Measurements from ENCODE around the gene ZNF653.
A peak's percentile ranks its signal among the peaks of the same experiment; 100 is the strongest.
"Not testable (repeated sequence)": the region's sequence is repeated elsewhere in the genome, so short reads cannot be mapped to it uniquely, and the experiment has no call there.

Gene ZNF653

DNA sequence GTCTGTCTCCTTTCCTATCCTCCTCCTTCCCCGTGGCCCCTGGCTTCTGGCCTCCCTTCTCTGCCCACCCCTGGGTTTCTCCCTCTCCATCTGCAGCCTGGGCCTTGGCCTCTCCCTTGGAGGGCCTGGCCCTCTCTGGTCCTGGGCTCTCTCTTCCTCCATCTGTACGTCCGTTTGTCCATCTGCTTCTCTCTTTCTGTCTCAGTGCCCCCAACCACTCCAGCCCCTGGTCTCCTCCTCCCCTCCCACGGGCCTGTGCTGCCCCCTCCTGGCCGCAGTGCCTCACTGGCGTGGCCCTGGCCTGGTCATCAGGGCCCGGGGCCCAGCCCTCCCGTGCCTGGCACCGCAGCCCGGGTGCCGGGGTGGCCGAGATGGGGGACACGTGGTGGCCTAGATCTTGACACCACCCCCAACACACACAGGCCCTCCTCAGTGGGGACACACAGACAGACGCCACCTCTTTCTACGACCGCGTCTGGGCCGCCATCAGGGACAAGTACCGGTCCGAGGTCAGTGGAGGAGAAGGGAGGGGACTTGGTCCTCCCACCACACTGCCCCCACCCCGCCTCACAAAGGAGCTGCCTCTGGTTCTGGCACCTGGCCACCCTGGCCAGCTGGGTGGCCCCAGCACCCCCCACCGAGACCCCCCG is 58.9 kb downstream of the ZNF653 start:
- Histone ChIP-seq H3K27ac (ENCODE audit: low read length) (no peak overlapping the region), H3K36me3 (ENCODE audit: control insufficient read depth, insufficient read depth, low read length) (peaks cover 44% of the 10 kb centered on the region), H3K4me1 (ENCODE audit: control insufficient read depth, insufficient read depth, low read length) (no peaks in the 10 kb centered on the region; the same call in 1 of the 2 replicates), H3K4me3 (ENCODE audit: low read length) (no peak overlapping the region), H3K9me3 (ENCODE audit: control insufficient read depth, insufficient read depth, low read length) (no peaks in the 10 kb centered on the region), H3K27me3 (ENCODE audit: control insufficient read depth, insufficient read depth, low read length) (no peaks in the 10 kb centered on the region)
- WGBS (ENCODE audit: insufficient coverage, insufficient read length) = no CpG with 5 or more reads among the region's 23 CpGs
- no peak for DNase-seq (ENCODE audit: low read depth, low spot score)

DNA sequence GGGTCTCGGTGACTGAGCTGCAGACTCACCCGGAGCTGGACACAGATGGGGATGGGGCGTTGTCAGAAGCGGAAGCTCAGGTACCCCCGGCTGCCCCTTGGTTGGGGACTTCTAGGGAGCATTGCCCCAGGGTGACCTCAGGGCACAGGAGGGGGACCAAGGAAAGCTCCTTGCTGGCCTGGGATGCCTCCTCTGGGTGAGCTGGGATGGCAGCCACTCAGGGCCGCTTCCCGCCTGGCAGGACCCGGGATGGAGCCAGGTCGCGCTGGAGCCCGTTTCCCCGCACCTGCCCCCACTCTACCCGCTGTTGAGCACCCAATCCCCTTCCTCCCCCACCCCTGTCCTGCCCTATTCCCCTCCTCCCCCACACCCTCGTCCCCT is 59.4 kb downstream of the ZNF653 start:
- DNase-seq (ENCODE audit: low read depth, low spot score) = no peak
- Histone ChIP-seq H3K36me3 (ENCODE audit: control insufficient read depth, insufficient read depth, low read length) (peaks cover 49% of the 10 kb centered on the region), H3K27me3 (ENCODE audit: control insufficient read depth, insufficient read depth, low read length) (no peaks in the 10 kb centered on the region), H3K9me3 (ENCODE audit: control insufficient read depth, insufficient read depth, low read length) (no peaks in the 10 kb centered on the region), H3K4me3 (ENCODE audit: low read length) (no peak overlapping the region), H3K4me1 (ENCODE audit: control insufficient read depth, insufficient read depth, low read length) (no peaks in the 10 kb centered on the region), H3K27ac (ENCODE audit: low read length) (no peak overlapping the region)
- no CpG with 5 or more reads among the region's 14 CpGs for WGBS (ENCODE audit: insufficient coverage, insufficient read length)

DNA sequence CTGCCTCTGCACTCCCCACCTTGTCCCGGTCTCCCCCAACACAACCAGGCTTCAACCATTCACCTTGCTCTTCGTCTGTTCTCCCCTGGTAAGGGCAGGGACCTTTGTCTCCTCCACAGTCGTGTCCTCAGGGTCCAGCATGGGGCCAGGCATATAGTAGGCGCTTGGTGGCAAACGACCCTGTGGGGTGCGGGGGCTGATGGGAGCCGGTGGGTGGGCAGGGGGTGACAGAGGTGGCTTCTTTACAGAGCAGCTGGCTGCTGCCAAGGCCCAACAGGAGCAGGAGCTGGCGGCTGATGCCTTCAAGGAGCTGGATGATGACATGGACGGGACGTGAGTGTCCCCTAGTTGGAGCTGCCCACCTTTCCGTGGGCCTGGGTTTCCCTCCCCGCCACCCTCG is 60.5 kb downstream of the ZNF653 start:
- no peaks in the 10 kb centered on the region for H3K4me1 ChIP-seq (ENCODE audit: control insufficient read depth, insufficient read depth, low read length)
- WGBS (ENCODE audit: insufficient coverage, insufficient read length) = no CpG with 5 or more reads among the region's 13 CpGs
- no peaks in the 10 kb centered on the region for H3K9me3 ChIP-seq (ENCODE audit: control insufficient read depth, insufficient read depth, low read length)
- H3K27ac ChIP-seq (ENCODE audit: low read length) = no peak overlapping the region
- no peak for DNase-seq (ENCODE audit: low read depth, low spot score)
- H3K36me3 ChIP-seq (ENCODE audit: control insufficient read depth, insufficient read depth, low read length) = peaks cover 54% of the 10 kb centered on the region
- H3K4me3 ChIP-seq (ENCODE audit: low read length) = no peak overlapping the region
- no peaks in the 10 kb centered on the region for H3K27me3 ChIP-seq (ENCODE audit: control insufficient read depth, insufficient read depth, low read length)

DNA sequence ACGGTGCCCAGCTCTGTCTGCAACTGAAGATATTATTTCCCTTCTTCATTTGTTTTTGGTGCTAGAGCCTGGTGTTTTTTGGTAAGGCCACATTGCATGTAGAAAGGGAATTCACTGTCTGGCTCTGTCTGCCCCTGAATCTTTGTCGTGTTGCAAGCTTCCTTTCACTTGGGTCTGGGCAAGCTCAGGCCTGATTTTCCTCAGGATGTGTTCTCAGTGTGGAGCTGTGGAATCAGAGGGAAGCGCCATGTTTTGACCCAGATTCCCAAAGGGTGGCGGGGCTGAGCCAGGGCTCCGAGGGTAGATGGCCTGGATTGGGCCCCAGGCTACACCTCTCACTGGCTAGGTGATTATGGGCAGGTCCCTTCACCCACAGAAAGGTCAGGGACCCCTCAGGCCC is 61.6 kb downstream of the ZNF653 start:
- H3K4me3 ChIP-seq (ENCODE audit: low read length) = no peak overlapping the region
- no peaks in the 10 kb centered on the region for H3K9me3 ChIP-seq (ENCODE audit: control insufficient read depth, insufficient read depth, low read length)
- no peaks in the 10 kb centered on the region for H3K4me1 ChIP-seq (ENCODE audit: control insufficient read depth, insufficient read depth, low read length)
- H3K36me3 ChIP-seq (ENCODE audit: control insufficient read depth, insufficient read depth, low read length) = peaks cover 52% of the 10 kb centered on the region
- no CpG with 5 or more reads among the region's 5 CpGs for WGBS (ENCODE audit: insufficient coverage, insufficient read length)
- H3K27me3 ChIP-seq (ENCODE audit: control insufficient read depth, insufficient read depth, low read length) = no peaks in the 10 kb centered on the region
- no peak overlapping the region for H3K27ac ChIP-seq (ENCODE audit: low read length)
- DNase-seq (ENCODE audit: low read depth, low spot score) = no peak

DNA sequence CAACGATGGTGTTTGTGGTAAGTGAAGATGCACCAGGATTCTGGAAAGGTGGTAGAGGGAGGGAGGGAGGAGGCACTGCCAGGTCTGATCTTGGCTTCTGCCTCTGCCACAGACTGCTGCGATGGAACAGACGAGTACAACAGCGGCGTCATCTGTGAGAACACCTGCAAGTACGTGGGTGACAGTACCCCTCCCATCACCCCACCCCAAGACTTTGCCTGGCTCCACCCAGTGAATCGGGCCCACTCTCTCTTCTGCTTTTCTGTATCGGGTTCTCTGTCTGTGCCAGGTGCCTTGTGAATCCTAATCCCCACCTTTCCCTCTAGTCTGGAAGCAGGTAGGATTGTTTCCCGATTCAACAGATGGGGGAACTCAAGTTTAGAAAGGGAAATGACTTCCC is 67.7 kb downstream of the ZNF653 start:
- no peak for DNase-seq (ENCODE audit: low read depth, low spot score)
- no peaks in the 10 kb centered on the region for H3K9me3 ChIP-seq (ENCODE audit: control insufficient read depth, insufficient read depth, low read length)
- H3K27ac ChIP-seq (ENCODE audit: low read length) = no peak overlapping the region
- peaks cover 6% of the 10 kb centered on the region for H3K4me1 ChIP-seq (ENCODE audit: control insufficient read depth, insufficient read depth, low read length)
- H3K27me3 ChIP-seq (ENCODE audit: control insufficient read depth, insufficient read depth, low read length) = no peaks in the 10 kb centered on the region
- H3K4me3 ChIP-seq (ENCODE audit: low read length) = no peak overlapping the region
- H3K36me3 ChIP-seq (ENCODE audit: control insufficient read depth, insufficient read depth, low read length) = peaks cover 33% of the 10 kb centered on the region
- no CpG with 5 or more reads among the region's 9 CpGs for WGBS (ENCODE audit: insufficient coverage, insufficient read length)

DNA sequence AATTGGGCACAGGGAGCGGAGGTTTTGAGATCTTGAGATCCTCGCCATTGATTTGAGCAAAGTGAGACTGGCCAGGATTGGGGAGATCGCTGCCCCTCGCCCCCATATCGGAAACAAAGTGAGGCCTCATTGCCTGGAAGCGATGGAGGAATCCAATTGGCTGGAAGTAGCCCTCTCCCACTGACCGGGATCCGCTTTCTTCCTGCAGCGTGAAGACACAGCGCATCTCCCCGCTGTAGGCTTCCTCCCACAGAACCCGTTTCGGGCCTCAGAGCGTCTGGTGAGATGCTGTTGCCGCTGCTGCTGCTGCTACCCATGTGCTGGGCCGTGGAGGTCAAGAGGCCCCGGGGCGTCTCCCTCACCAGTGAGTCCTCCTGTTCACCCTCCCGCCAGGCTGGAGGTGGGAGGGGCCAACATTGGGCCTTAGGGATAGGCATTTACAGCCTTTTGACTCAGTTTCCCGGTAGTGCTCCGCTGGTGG is 69.8 kb downstream of the ZNF653 start:
- H3K4me3 ChIP-seq (ENCODE audit: low read length) = peak overlapping the region; percentile 82; the same call in 1 of the 2 replicates
- no peaks in the 10 kb centered on the region for H3K9me3 ChIP-seq (ENCODE audit: control insufficient read depth, insufficient read depth, low read length)
- no peak overlapping the region for H3K27ac ChIP-seq (ENCODE audit: low read length)
- no peak for DNase-seq (ENCODE audit: low read depth, low spot score)
- no peaks in the 10 kb centered on the region for H3K27me3 ChIP-seq (ENCODE audit: control insufficient read depth, insufficient read depth, low read length)
- WGBS (ENCODE audit: insufficient coverage, insufficient read length) = no CpG with 5 or more reads among the region's 21 CpGs
- H3K36me3 ChIP-seq (ENCODE audit: control insufficient read depth, insufficient read depth, low read length) = peaks cover 18% of the 10 kb centered on the region
- H3K4me1 ChIP-seq (ENCODE audit: control insufficient read depth, insufficient read depth, low read length) = peaks cover 6% of the 10 kb centered on the region

DNA sequence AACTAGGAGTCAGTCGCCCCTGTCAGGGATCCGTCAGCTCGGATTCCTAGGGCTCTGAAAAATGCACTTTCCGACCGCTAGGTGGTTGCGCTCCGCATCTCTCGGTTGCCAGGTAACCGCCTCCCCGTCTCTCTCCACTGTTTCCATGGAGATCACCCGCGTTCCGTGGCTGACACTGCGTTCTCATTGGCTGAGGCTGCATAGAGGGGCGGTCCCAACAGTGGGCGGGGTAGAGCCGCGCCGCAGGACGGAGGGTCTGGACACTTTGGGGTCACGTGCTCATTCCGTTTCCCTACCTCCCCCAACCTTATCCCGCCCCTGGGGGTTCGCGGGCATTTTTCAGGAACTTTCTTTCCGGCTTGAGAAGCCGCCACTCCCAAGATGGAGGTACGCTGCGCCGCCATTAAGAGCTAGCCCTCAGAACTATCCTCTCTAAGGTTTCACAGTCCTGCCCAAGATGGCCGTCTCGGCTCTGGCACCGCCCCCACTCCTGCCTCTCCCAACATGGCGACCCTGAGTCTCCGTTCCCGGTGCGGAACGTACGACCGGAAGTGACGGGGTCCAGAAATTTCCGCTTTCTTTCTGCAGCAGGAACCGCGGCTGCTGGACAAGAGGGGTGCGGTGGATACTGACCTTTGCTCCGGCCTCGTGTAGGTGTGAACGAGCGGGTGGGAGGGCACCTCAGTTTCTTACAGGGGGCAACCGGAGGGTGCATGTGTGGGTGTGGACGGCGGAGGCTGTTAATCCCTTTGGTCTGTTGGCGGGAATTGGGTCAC is 70.4 kb downstream of the ZNF653 start, which contains the start of the genes ODAD3 and PRKCSH:
Gene ODAD3 (minus strand): TSS at position 65 of the 776 bp plus-strand sequence. CDS start 105 bp downstream, outside the sequence.
Gene PRKCSH (plus strand): TSS at position 579 of the 776 bp plus-strand sequence. CDS start 483 bp downstream, outside the sequence.
- WGBS (ENCODE audit: insufficient coverage, insufficient read length) = no CpG with 5 or more reads among the region's 53 CpGs

DNA sequence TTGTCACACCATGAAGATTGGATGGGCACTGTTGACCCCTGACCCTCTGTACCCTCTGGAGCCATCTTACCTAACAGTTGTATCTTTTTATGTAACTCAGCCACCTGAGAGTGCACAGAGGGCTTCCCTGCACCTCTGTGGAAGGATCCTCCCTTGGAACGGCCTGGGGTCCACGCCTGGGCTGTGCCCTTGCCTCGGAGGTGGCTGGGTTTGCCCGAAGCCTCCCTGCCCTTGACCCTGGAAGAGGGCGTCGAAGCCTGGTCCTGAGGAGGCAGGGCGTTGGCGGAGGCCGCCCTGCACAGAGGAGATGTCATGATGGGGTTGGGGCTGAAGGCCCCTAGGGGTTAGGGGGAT is 71.0 kb downstream of the ZNF653 start:
- Histone ChIP-seq H3K4me3 (ENCODE audit: low read length) (peak overlapping the region; percentile 54), H3K4me1 (ENCODE audit: control insufficient read depth, insufficient read depth, low read length) (peaks cover 6% of the 10 kb centered on the region), H3K27ac (ENCODE audit: low read length) (no peak overlapping the region), H3K36me3 (ENCODE audit: control insufficient read depth, insufficient read depth, low read length) (peaks cover 16% of the 10 kb centered on the region), H3K27me3 (ENCODE audit: control insufficient read depth, insufficient read depth, low read length) (no peaks in the 10 kb centered on the region), H3K9me3 (ENCODE audit: control insufficient read depth, insufficient read depth, low read length) (no peaks in the 10 kb centered on the region)
- no peak for DNase-seq (ENCODE audit: low read depth, low spot score)
- no CpG with 5 or more reads among the region's 9 CpGs for WGBS (ENCODE audit: insufficient coverage, insufficient read length)

More for the DNA sequence above, 70.4 kb downstream of the ZNF653 start, which contains the start of the genes ODAD3 and PRKCSH:
- DNase-seq (ENCODE audit: low read depth, low spot score) = peak; percentile 98
- H3K36me3 ChIP-seq (ENCODE audit: control insufficient read depth, insufficient read depth, low read length) = peaks cover 16% of the 10 kb centered on the region
- peak within 1 kb of the TSS; percentile 82 for H3K4me3 ChIP-seq (ENCODE audit: low read length)
- no peak within 1 kb of the TSS for H3K27ac ChIP-seq (ENCODE audit: low read length)
- H3K9me3 ChIP-seq (ENCODE audit: control insufficient read depth, insufficient read depth, low read length) = no peaks in the 10 kb centered on the region
- peaks cover 6% of the 10 kb centered on the region for H3K4me1 ChIP-seq (ENCODE audit: control insufficient read depth, insufficient read depth, low read length)
- H3K27me3 ChIP-seq (ENCODE audit: control insufficient read depth, insufficient read depth, low read length) = no peaks in the 10 kb centered on the region

DNA sequence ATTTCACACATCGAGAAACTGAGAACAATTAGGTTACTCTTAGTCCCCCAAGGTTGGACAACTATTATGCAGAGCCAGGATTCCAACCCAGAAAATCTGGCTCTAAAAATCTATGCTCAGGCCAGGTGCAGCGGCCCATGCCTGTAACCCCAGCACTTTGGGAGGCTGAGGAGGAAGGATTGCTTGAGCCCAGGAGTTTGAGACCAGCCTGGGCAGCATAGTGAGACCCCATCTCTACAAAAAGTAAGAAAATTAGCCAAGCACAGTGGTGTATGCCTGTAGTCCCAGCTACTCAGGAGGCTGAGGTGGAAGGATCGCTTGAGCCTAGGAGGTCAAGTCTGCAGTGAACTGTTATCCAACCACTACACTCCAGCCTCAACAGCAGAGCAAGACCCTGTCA is 72.1 kb downstream of the ZNF653 start:
- not testable (repeated sequence) for H3K9me3 ChIP-seq (ENCODE audit: control insufficient read depth, insufficient read depth, low read length); H3K27ac ChIP-seq (ENCODE audit: low read length); DNase-seq (ENCODE audit: low read depth, low spot score); H3K27me3 ChIP-seq (ENCODE audit: control insufficient read depth, insufficient read depth, low read length); H3K4me1 ChIP-seq (ENCODE audit: control insufficient read depth, insufficient read depth, low read length); H3K4me3 ChIP-seq (ENCODE audit: low read length)
- peaks cover 14% of the 10 kb centered on the region for H3K36me3 ChIP-seq (ENCODE audit: control insufficient read depth, insufficient read depth, low read length)
- no CpG with 5 or more reads among the region's 3 CpGs for WGBS (ENCODE audit: insufficient coverage, insufficient read length)
